Activated T-cell treated with anti-CD3 and anti-CD28 coated beads for 1 hour (primary cell): Measurements from ENCODE around the gene TLE2.
"Not testable (repeated sequence)": the region's sequence is repeated elsewhere in the genome, so short reads cannot be mapped to it uniquely, and the experiment has no call there.

Source experiments
- DNase-seq: peaks from one replicate; pipeline ENCODE4 v3.0.0-alpha.2; 2020; ENCODE audit warnings: low read depth

Gene TLE2

GRCh38 chr19:2982983-2983350 is 46.1 kb downstream of the TLE2 start:
- DNase-seq = no peak

GRCh38 chr19:2982561-2982960 is 46.5 kb downstream of the TLE2 start:
- DNase-seq = no peak

GRCh38 chr19:2981898-2982297 is 47.2 kb downstream of the TLE2 start:
- no peak for DNase-seq

- DNase-seq = no peak
Observed at GRCh38 chr19:2978772-2979171, 50.3 kb downstream of the TLE2 start.

- no peak for DNase-seq
Observed at GRCh38 chr19:2978166-2978767, 50.8 kb downstream of the TLE2 start.

- no peak for DNase-seq
Observed at GRCh38 chr19:2977746-2978138, 51.3 kb downstream of the TLE2 start.

GRCh38 chr19:2977001-2977745 is 51.9 kb downstream of the TLE2 start, which contains the start of gene TLE6:
TSS of gene TLE6 (plus strand) at chr19:2977564. CDS start at chr19:2978234, 670 bp downstream.
- peak; percentile 85 for DNase-seq

GRCh38 chr19:2976609-2977000 is 52.5 kb downstream of the TLE2 start:
- no peak for DNase-seq

- DNase-seq = no peak
Observed at GRCh38 chr19:2974342-2975041, 54.6 kb downstream of the TLE2 start.

- no peak for DNase-seq
Observed at GRCh38 chr19:2973229-2973628, 55.9 kb downstream of the TLE2 start.

- DNase-seq = no peak
Observed at GRCh38 chr19:2970201-2970835, 58.8 kb downstream of the TLE2 start.

- DNase-seq = no peak
Observed at GRCh38 chr19:2969104-2969504, 60.0 kb downstream of the TLE2 start.

- no peak for DNase-seq
Observed at GRCh38 chr19:2967972-2968371, 61.1 kb downstream of the TLE2 start.

- DNase-seq = no peak
Observed at GRCh38 chr19:2964874-2965273, 64.2 kb downstream of the TLE2 start.

- DNase-seq = not testable (repeated sequence)
Observed at GRCh38 chr19:2963631-2964030, 65.4 kb downstream of the TLE2 start.

- no peak for DNase-seq
Observed at GRCh38 chr19:2963122-2963521, 66.0 kb downstream of the TLE2 start.

GRCh38 chr19:2962018-2962670 is 66.9 kb downstream of the TLE2 start:
- peak; percentile 11 for DNase-seq

GRCh38 chr19:2960120-2960519 is 69.0 kb downstream of the TLE2 start:
- DNase-seq = no peak

- no peak for DNase-seq
Observed at GRCh38 chr19:2957160-2957559, 71.9 kb downstream of the TLE2 start.

- no peak for DNase-seq
Observed at GRCh38 chr19:2952953-2953481, 76.1 kb downstream of the TLE2 start.

GRCh38 chr19:2950286-2951124 is 78.6 kb downstream of the TLE2 start:
- DNase-seq = peak; percentile 100
